GM13977 (cell line): Measurements from ENCODE around the gene LRMDA.

ENCODE experiments used
- DNase-seq: peaks from one replicate; pipeline ENCODE4 v3.0.0; 2012; ENCODE audit warnings: low spot score
- CTCF ChIP-seq: IDR thresholded peaks from 2 replicates; pipeline ENCODE4 v1.5.1; 2012; ENCODE audit warnings: mild to moderate bottlenecking, control low read depth; ENCODE audit not compliant: insufficient read depth; ENCODE audit errors: extremely low read depth, missing control alignments
- in situ Hi-C: fragments of 300-500 bp; cut with MboI; formaldehyde crosslinking; loops from one replicate; pipeline ENCODE4 v1.12.0; 2022; ENCODE audit warnings: low sequenced_read_pairs, low pct_unique_long_range_greater_than_20kb, mixed read lengths, inconsistent platforms; ENCODE audit not compliant: unreplicated experiment

Gene LRMDA

GRCh38 chr10:76089556-76090180 is 658.2 kb downstream of the LRMDA start:
- in situ Hi-C loops = no loop called here

GRCh38 chr10:76091926-76092325 is 660.5 kb downstream of the LRMDA start:
- DNase-seq = no peak
- TF ChIP-seq CTCF = no peak
- in situ Hi-C loops = no loop called here

More at GRCh38 chr10:76089556-76090180, 658.2 kb downstream of the LRMDA start:
- TF ChIP-seq CTCF = no peak
- DNase-seq = no peak

- in situ Hi-C loops = no loop called here
- no peak for DNase-seq
- TF ChIP-seq CTCF = no peak
Observed at GRCh38 chr10:76106611-76107010, 675.2 kb downstream of the LRMDA start.

- TF ChIP-seq CTCF = no peak
- DNase-seq = no peak
- in situ Hi-C loops = no loop called here
Observed at GRCh38 chr10:76108563-76109359, 677.3 kb downstream of the LRMDA start.

GRCh38 chr10:76111404-76111803 is 680.0 kb downstream of the LRMDA start:
- TF ChIP-seq CTCF = no peak
- no peak for DNase-seq
- in situ Hi-C loops = no loop called here

GRCh38 chr10:76111986-76112825 is 680.8 kb downstream of the LRMDA start:
- no peak for DNase-seq
- in situ Hi-C loops = no loop called here
- no peak for TF ChIP-seq CTCF
